Neural cell (in vitro differentiated cells): ENCODE data around the gene DOCK2. TPM values are rescaled to one million over a fixed set of nuclear protein-coding genes. Genes with fewer than 3 reads are reported as not detected.

Experiments
- H2AFZ ChIP-seq: fragments of 200-600, 300-800 bp; sonication (generic), shearing (Covaris generic); 2 replicates; pipeline ENCODE4 v1.6.0; 2014; ENCODE audit warnings: low read depth, mild to moderate bottlenecking, antibody characterized with exemption, low read length, moderate library complexity
- H3F3A ChIP-seq: fragments of 200-600 bp; shearing (Covaris generic); 2 replicates; pipeline ENCODE4 v1.6.1; 2016; ENCODE audit warnings: mild to moderate bottlenecking, moderate library complexity, mixed read lengths, antibody characterized with exemption, low read length; ENCODE audit not compliant: insufficient read depth, poor library complexity, severe bottlenecking
- H3K27ac ChIP-seq: fragments of 200-600, 300-800 bp; sonication (generic), shearing (Covaris generic); 2 replicates; pipeline ENCODE4 v1.5.1; 2014; ENCODE audit warnings: mild to moderate bottlenecking, low read length, moderate library complexity
- H3K27me3 ChIP-seq: fragments of 300-800, 200-600 bp; sonication (generic), shearing (Covaris generic); 2 replicates; pipeline ENCODE4 v1.6.0; 2014; ENCODE audit warnings: mild to moderate bottlenecking, low read depth, low read length, moderate library complexity; ENCODE audit not compliant: insufficient read depth
- H3K36me3 ChIP-seq: fragments of 300-800, 200-600 bp; sonication (generic), shearing (Covaris generic); 2 replicates; pipeline ENCODE4 v1.5.1; 2014; ENCODE audit warnings: mild to moderate bottlenecking, antibody characterized with exemption, low read length, moderate library complexity; ENCODE audit not compliant: insufficient read depth
- H3K4me2 ChIP-seq: fragments of 300-800, 200-600 bp; sonication (generic), shearing (Covaris generic); 2 replicates; pipeline ENCODE4 v1.6.0; 2014; ENCODE audit warnings: mild to moderate bottlenecking, low read length
- H3K4me3 ChIP-seq: fragments of 300-800, 200-600 bp; sonication (generic), shearing (Covaris generic); 2 replicates; pipeline ENCODE4 v1.5.1; 2014; ENCODE audit warnings: mild to moderate bottlenecking, low read length, moderate library complexity
- H3K79me2 ChIP-seq: fragments of 200-600 bp; shearing (Covaris generic); replicated peaks from 2 replicates; pipeline ENCODE4 v1.6.0; 2014; ENCODE audit warnings: mild to moderate bottlenecking, low read length, moderate library complexity; ENCODE audit not compliant: insufficient read depth
- H3K9ac ChIP-seq: fragments of 300-800, 200-600 bp; sonication (generic), shearing (Covaris generic); 2 replicates; pipeline ENCODE4 v1.6.1; 2016; ENCODE audit warnings: mild to moderate bottlenecking, low read length, mixed read lengths
- H3K9me2 ChIP-seq: fragments of 200-600 bp; shearing (Covaris generic); 2 replicates; pipeline ENCODE4 v1.6.1; 2016; ENCODE audit warnings: mild to moderate bottlenecking, low read length, mixed read lengths; ENCODE audit not compliant: insufficient read depth
- H3K9me3 ChIP-seq: fragments of 200-600, 300-800 bp; sonication (generic), shearing (Covaris generic); 2 replicates; pipeline ENCODE4 v1.6.1; 2016; ENCODE audit warnings: mild to moderate bottlenecking, mixed run types, low read length, moderate library complexity, mixed read lengths
- H4K20me1 ChIP-seq: fragments of 200-600 bp; shearing (Covaris generic); 2 replicates; pipeline ENCODE4 v1.6.1; 2016; ENCODE audit warnings: mild to moderate bottlenecking, mixed run types; ENCODE audit not compliant: insufficient read depth
- EP300 ChIP-seq: fragments of 450-650 bp; conservative IDR thresholded peaks from 2 replicates; pipeline ENCODE4 v1.6.1; 2014; ENCODE audit warnings: antibody characterized with exemption, mild to moderate bottlenecking, moderate library complexity; ENCODE audit not compliant: poor library complexity, severe bottlenecking
- EZH2 ChIP-seq: fragments of 200-600, 300-800 bp; shearing (Covaris generic), sonication (generic); IDR thresholded peaks from 2 replicates; pipeline ENCODE4 v1.6.1; 2014; ENCODE audit warnings: antibody characterized with exemption, low read length, borderline replicate concordance, mild to moderate bottlenecking; ENCODE audit not compliant: insufficient read depth, poor library complexity, severe bottlenecking
- MXI1 ChIP-seq: fragments of 450-650 bp; conservative IDR thresholded peaks from 2 replicates; pipeline ENCODE4 v1.6.1; 2014; ENCODE audit warnings: antibody characterized with exemption, mild to moderate bottlenecking; ENCODE audit not compliant: poor library complexity, severe bottlenecking
- POLR2AphosphoS5 ChIP-seq: IDR thresholded peaks from 2 replicates; pipeline ENCODE4 v1.6.1; 2012
- RAD21 ChIP-seq: fragments of 450-650 bp; conservative IDR thresholded peaks from 2 replicates; pipeline ENCODE4 v1.6.1; 2014; ENCODE audit warnings: antibody characterized with exemption, mild to moderate bottlenecking, moderate library complexity
- SMC3 ChIP-seq: fragments of 450-650 bp; conservative IDR thresholded peaks from 2 replicates; pipeline ENCODE4 v1.6.1; 2014; ENCODE audit warnings: antibody characterized with exemption, mild to moderate bottlenecking, moderate library complexity; ENCODE audit not compliant: poor library complexity
- TAF1 ChIP-seq: IDR thresholded peaks from 2 replicates; pipeline ENCODE4 v1.6.1; 2012; ENCODE audit warnings: low read depth
- polyA plus RNA-seq: library from polyadenylated mRNA; depleted of rRNA; stranded (reverse); fragments of >200 nt; gene quantifications from 2 replicates; pipeline ENCODE4 v1.2.3, GENCODE V29; 2014
- TF ChIP-seq, protein P1 (sequence below): IDR thresholded peaks from 2 replicates; pipeline ENCODE4 v1.6.1; 2012; ENCODE audit warnings: borderline replicate concordance
- TF ChIP-seq, protein P2 (sequence below): fragments of 450-650 bp; IDR thresholded peaks from 2 replicates; pipeline ENCODE4 v1.5.1; 2014; ENCODE audit warnings: antibody characterized with exemption, mild to moderate bottlenecking, moderate library complexity; ENCODE audit not compliant: poor library complexity, severe bottlenecking

Gene DOCK2
- polyA plus RNA-seq, 1 donor from 2014 or later = 0.15 TPM

DNA sequence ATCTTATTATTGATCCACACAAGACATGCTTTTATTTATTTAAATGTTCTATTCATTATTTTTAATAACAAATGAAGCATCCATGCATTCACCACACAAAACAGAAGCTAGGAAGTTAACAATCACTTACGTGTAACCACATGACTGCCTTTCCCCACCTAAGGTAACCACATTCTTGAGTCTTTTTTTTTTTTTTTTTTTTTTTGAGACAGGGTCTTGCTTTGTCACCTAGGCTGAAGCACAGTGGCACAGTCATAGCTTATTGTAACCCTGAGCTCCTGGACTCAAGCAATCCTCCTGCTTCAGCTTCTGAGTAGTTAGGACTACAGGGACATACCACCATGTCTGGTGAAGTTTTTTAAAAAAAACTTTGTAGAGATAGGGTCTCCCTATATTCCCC, 133.0 kb downstream of the DOCK2 start (continued):
- TF ChIP-seq EZH2 = no peak

DNA sequence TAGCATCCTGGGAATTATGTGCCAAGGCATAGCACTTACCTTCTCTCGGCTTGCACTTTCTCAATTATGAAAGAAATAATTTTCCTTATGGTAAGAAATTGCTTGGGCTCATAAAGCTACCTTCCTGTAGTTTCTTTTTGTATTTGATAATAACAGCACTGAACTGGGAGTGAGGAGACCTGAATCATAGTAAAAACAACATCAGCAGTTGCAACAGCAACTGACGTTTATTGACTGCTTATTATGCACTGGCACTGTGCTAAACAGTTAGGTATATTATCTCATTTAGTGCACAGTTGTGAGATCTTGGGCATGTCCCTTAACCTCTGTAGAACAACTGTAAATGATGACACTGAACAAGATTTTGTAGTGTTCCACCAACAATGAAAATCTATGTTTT, 135.2 kb downstream of the DOCK2 start:
- H3K27me3 ChIP-seq = peaks cover 85% of the 10 kb centered on the region
- no peaks in the 10 kb centered on the region for H3F3A ChIP-seq
- H4K20me1 ChIP-seq = no peaks in the 10 kb centered on the region
- TF ChIP-seq, protein P1, sequence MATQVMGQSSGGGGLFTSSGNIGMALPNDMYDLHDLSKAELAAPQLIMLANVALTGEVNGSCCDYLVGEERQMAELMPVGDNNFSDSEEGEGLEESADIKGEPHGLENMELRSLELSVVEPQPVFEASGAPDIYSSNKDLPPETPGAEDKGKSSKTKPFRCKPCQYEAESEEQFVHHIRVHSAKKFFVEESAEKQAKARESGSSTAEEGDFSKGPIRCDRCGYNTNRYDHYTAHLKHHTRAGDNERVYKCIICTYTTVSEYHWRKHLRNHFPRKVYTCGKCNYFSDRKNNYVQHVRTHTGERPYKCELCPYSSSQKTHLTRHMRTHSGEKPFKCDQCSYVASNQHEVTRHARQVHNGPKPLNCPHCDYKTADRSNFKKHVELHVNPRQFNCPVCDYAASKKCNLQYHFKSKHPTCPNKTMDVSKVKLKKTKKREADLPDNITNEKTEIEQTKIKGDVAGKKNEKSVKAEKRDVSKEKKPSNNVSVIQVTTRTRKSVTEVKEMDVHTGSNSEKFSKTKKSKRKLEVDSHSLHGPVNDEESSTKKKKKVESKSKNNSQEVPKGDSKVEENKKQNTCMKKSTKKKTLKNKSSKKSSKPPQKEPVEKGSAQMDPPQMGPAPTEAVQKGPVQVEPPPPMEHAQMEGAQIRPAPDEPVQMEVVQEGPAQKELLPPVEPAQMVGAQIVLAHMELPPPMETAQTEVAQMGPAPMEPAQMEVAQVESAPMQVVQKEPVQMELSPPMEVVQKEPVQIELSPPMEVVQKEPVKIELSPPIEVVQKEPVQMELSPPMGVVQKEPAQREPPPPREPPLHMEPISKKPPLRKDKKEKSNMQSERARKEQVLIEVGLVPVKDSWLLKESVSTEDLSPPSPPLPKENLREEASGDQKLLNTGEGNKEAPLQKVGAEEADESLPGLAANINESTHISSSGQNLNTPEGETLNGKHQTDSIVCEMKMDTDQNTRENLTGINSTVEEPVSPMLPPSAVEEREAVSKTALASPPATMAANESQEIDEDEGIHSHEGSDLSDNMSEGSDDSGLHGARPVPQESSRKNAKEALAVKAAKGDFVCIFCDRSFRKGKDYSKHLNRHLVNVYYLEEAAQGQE = no peak
- TF ChIP-seq MXI1 (no peak), POLR2AphosphoS5 (no peak)
- H3K27ac ChIP-seq = no peak overlapping the region
- H3K36me3 ChIP-seq = no peaks in the 10 kb centered on the region
- no peak overlapping the region for H3K4me3 ChIP-seq
- no peaks in the 10 kb centered on the region for H3K9me3 ChIP-seq
- H3K9me2 ChIP-seq = no peaks in the 10 kb centered on the region
- H3K79me2 ChIP-seq = no peaks in the 10 kb centered on the region
- H3K9ac ChIP-seq = no peak overlapping the region
- H3K4me2 ChIP-seq = no peak overlapping the region
- no peak overlapping the region for H2AFZ ChIP-seq

- peaks cover 89% of the 10 kb centered on the region for H3K27me3 ChIP-seq
- no peaks in the 10 kb centered on the region for H3K79me2 ChIP-seq
- H4K20me1 ChIP-seq = no peaks in the 10 kb centered on the region
- H3K36me3 ChIP-seq = no peaks in the 10 kb centered on the region
- no peak overlapping the region for H3K4me3 ChIP-seq
- no peak overlapping the region for H3K9ac ChIP-seq
- no peaks in the 10 kb centered on the region for H3K9me3 ChIP-seq
- TF ChIP-seq EZH2 (no peak), MXI1 (no peak), RAD21 (no peak), TAF1 (no peak), POLR2AphosphoS5 (no peak), EP300 (no peak), SMC3 (no peak)
- TF ChIP-seq, protein P2, sequence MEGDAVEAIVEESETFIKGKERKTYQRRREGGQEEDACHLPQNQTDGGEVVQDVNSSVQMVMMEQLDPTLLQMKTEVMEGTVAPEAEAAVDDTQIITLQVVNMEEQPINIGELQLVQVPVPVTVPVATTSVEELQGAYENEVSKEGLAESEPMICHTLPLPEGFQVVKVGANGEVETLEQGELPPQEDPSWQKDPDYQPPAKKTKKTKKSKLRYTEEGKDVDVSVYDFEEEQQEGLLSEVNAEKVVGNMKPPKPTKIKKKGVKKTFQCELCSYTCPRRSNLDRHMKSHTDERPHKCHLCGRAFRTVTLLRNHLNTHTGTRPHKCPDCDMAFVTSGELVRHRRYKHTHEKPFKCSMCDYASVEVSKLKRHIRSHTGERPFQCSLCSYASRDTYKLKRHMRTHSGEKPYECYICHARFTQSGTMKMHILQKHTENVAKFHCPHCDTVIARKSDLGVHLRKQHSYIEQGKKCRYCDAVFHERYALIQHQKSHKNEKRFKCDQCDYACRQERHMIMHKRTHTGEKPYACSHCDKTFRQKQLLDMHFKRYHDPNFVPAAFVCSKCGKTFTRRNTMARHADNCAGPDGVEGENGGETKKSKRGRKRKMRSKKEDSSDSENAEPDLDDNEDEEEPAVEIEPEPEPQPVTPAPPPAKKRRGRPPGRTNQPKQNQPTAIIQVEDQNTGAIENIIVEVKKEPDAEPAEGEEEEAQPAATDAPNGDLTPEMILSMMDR = no peak
- TF ChIP-seq, protein P1 = no peak
- no peak overlapping the region for H3K4me2 ChIP-seq
- no peaks in the 10 kb centered on the region for H3F3A ChIP-seq
- H3K27ac ChIP-seq = no peak overlapping the region
- no peak overlapping the region for H2AFZ ChIP-seq
- H3K9me2 ChIP-seq = no peaks in the 10 kb centered on the region
These were observed 135.6 kb downstream of the DOCK2 start for GRCh38 chr5:169772688-169773087.
